GM23338 (cell line): ENCODE measurements around the gene AHR. TPM values are rescaled to one million over a fixed set of nuclear protein-coding genes. Genes with fewer than 3 reads are reported as not detected.

Source experiments
- ATAC-seq: fragments of 200-7000 bp; cut with Tn5 transposase; 3 replicates; pipeline ENCODE4 v1.9.1; 2020
- DNase-seq: peaks from one replicate; pipeline ENCODE4 v3.0.0-alpha.2; 2015; ENCODE audit warnings: low spot score
- H2AFZ ChIP-seq: fragments of 200-600 bp; sonication (generic); 2 replicates; pipeline ENCODE4 v1.8.0; 2016; ENCODE audit warnings: antibody characterized with exemption, mild to moderate bottlenecking, moderate library complexity
- H3F3A ChIP-seq: fragments of 200-600 bp; sonication (generic); replicated peaks from 2 replicates; pipeline ENCODE4 v1.8.0; 2017; ENCODE audit warnings: antibody characterized with exemption, mixed run types, low read depth
- H3K27ac ChIP-seq: fragments of 200-600 bp; sonication (generic); 2 replicates; pipeline ENCODE4 v1.6.1; 2016; ENCODE audit warnings: low read depth
- H3K27me3 ChIP-seq: fragments of 200-600 bp; sonication (generic); 2 replicates; pipeline ENCODE4 v1.8.0; 2016; ENCODE audit warnings: mild to moderate bottlenecking, mixed run types, moderate library complexity; ENCODE audit not compliant: insufficient read depth
- H3K36me3 ChIP-seq: fragments of 200-600 bp; sonication (generic); 2 replicates; pipeline ENCODE4 v1.8.0; 2016; ENCODE audit warnings: mild to moderate bottlenecking; ENCODE audit not compliant: insufficient read depth
- H3K4me1 ChIP-seq: fragments of 200-600 bp; sonication (generic); 2 replicates; pipeline ENCODE4 v1.8.0; 2016; ENCODE audit warnings: mild to moderate bottlenecking, moderate library complexity; ENCODE audit not compliant: insufficient read depth
- H3K4me2 ChIP-seq: fragments of 200-600 bp; sonication (generic); 2 replicates; pipeline ENCODE4 v1.7.1; 2017; ENCODE audit warnings: mixed run types
- H3K4me3 ChIP-seq: fragments of 200-600 bp; sonication (generic); 2 replicates; pipeline ENCODE4 v1.6.1; 2016; ENCODE audit warnings: mixed run types
- H3K79me2 ChIP-seq: fragments of 200-600 bp; sonication (generic); replicated peaks from 2 replicates; pipeline ENCODE4 v1.8.0; 2017; ENCODE audit warnings: mild to moderate bottlenecking; ENCODE audit not compliant: insufficient read depth
- H3K9me2 ChIP-seq: fragments of 200-600 bp; sonication (generic); 2 replicates; pipeline ENCODE4 v1.8.0; 2017; ENCODE audit not compliant: insufficient read depth
- H4K20me1 ChIP-seq: fragments of 200-600 bp; sonication (generic); replicated peaks from 2 replicates; pipeline ENCODE4 v1.8.0; 2017; ENCODE audit warnings: mild to moderate bottlenecking; ENCODE audit not compliant: insufficient read depth
- H3K27ac Mint-ChIP-seq: 2 replicates; pipeline ENCODE4 v1.8.0; 2020; ENCODE audit warnings: inconsistent platforms, mild to moderate bottlenecking, moderate library complexity, mixed read lengths
- H3K27me3 Mint-ChIP-seq: 3 replicates; pipeline ENCODE4 v1.8.0; 2022; ENCODE audit warnings: low read depth, mild to moderate bottlenecking, moderate library complexity, mixed read lengths, inconsistent platforms; ENCODE audit not compliant: insufficient read depth, poor library complexity
- H3K36me3 Mint-ChIP-seq: 3 replicates; pipeline ENCODE4 v1.8.0; 2021; ENCODE audit warnings: low read depth, mild to moderate bottlenecking, inconsistent platforms, moderate library complexity, mixed read lengths
- H3K4me1 Mint-ChIP-seq: 3 replicates; pipeline ENCODE4 v1.8.0; 2020; ENCODE audit warnings: mild to moderate bottlenecking, inconsistent platforms, mixed read lengths
- H3K4me3 Mint-ChIP-seq: 3 replicates; pipeline ENCODE4 v1.8.0; 2021; ENCODE audit warnings: moderate library complexity, mild to moderate bottlenecking, inconsistent platforms, mixed read lengths
- H3K9me3 Mint-ChIP-seq: 3 replicates; pipeline ENCODE4 v1.8.0; 2020; ENCODE audit warnings: moderate library complexity, mild to moderate bottlenecking, inconsistent platforms, mixed read lengths
- CREB1 ChIP-seq: fragments of 250-450 bp; sonication (Bioruptor Pico); IDR thresholded peaks from 2 replicates; pipeline ENCODE4 v1.5.0; 2020; ENCODE audit warnings: low read depth, mild to moderate bottlenecking, moderate library complexity
- CTCF ChIP-seq, 2 experiments: fragments of 200-600 bp in 1 of 2; sonication (generic) in 1 of 2; conservative IDR thresholded peaks; 2 replicates each; pipeline versions ENCODE4 v1.5.1 to v1.6.1; 2016 to 2017; ENCODE audit warnings: antibody characterized with exemption in 2 of 2, low read depth in 2 of 2, mild to moderate bottlenecking in 2 of 2, moderate library complexity in 1 of 2
- ETS1 ChIP-seq: IDR thresholded peaks from 2 replicates; pipeline ENCODE4 v1.6.1; 2016; ENCODE audit warnings: antibody characterized with exemption
- EZH2 ChIP-seq: fragments of 200-600 bp; sonication (generic); IDR thresholded peaks from one replicate; pipeline ENCODE4 v1.8.0; 2017; ENCODE audit warnings: antibody characterized with exemption, mild to moderate bottlenecking, low read depth; ENCODE audit not compliant: unreplicated experiment
- EZH2phosphoT487 ChIP-seq: fragments of 200-600 bp; sonication (generic); IDR thresholded peaks from one replicate; pipeline ENCODE4 v1.8.1; 2018; ENCODE audit warnings: antibody characterized with exemption; ENCODE audit not compliant: unreplicated experiment
- JUNB ChIP-seq: IDR thresholded peaks from one replicate; pipeline ENCODE4 v1.6.1; 2016; ENCODE audit warnings: antibody characterized with exemption; ENCODE audit not compliant: unreplicated experiment
- NANOG ChIP-seq: IDR thresholded peaks from 2 replicates; pipeline ENCODE4 v1.6.1; 2016; ENCODE audit warnings: antibody characterized with exemption, borderline replicate concordance
- POLR2AphosphoS5 ChIP-seq: IDR thresholded peaks from 2 replicates; pipeline ENCODE4 v1.6.1; 2016; ENCODE audit warnings: antibody characterized with exemption, low read depth
- REST ChIP-seq: IDR thresholded peaks from one replicate; pipeline ENCODE4 v1.6.1; 2018; ENCODE audit warnings: antibody characterized with exemption; ENCODE audit not compliant: unreplicated experiment
- ZNF114 ChIP-seq: fragments of 250-450 bp; sonication (Bioruptor Pico); IDR thresholded peaks from 2 replicates; pipeline ENCODE4 v1.5.0; 2020; ENCODE audit warnings: mild to moderate bottlenecking, moderate library complexity
- ZNF331 ChIP-seq: fragments of 250-450 bp; sonication (Bioruptor Pico); IDR thresholded peaks from 2 replicates; pipeline ENCODE4 v1.5.0; 2020; ENCODE audit warnings: low read depth, mild to moderate bottlenecking, moderate library complexity
- ZNF462 ChIP-seq: fragments of 250-450 bp; sonication (Bioruptor Pico); IDR thresholded peaks from 2 replicates; pipeline ENCODE4 v1.5.0; 2020; ENCODE audit warnings: mild to moderate bottlenecking, moderate library complexity
- polyA plus RNA-seq: library from polyadenylated mRNA; unstranded; fragments of >200 nt; fragmentation: Nextera tagmentation; extraction: Ambion mirVana; gene quantifications from 2 replicates; pipeline ENCODE4 v1.2.1, GENCODE V29; 2016
- total RNA-seq: library from RNA; depleted of rRNA; stranded (reverse); fragments of >200 nt; shearing (Covaris generic); gene quantifications from 2 replicates; pipeline ENCODE4 v1.2.3, GENCODE V29; 2014

Gene AHR
- total and polyA plus RNA-seq, 2 experiments from 2014 or later = 3.4 to 14.9 TPM

GRCh38 chr7:17391366-17391765 is 92.9 kb downstream of the AHR start:
- Histone ChIP-seq H3K9me2 (0 out of 2 replicates have a peak, but pooled peaks cover 2% of the 10 kb centered on the region), H3F3A (no peaks in the 10 kb centered on the region), H3K4me1 (no peaks in the 10 kb centered on the region), H3K79me2 (no peaks in the 10 kb centered on the region), H3K27ac (no peak overlapping the region), H3K4me3 (no peak overlapping the region), H2AFZ (no peak overlapping the region), H3K27me3 (no peaks in the 10 kb centered on the region), H3K4me2 (no peak overlapping the region), H4K20me1 (no peaks in the 10 kb centered on the region), H3K36me3 (no peaks in the 10 kb centered on the region; the same call in 1 of the 2 replicates)
- H3K36me3 Mint-ChIP-seq = peaks cover 28% of the 10 kb centered on the region
- no peak overlapping the region for H3K4me3 Mint-ChIP-seq
- ATAC-seq (no peak), DNase-seq (no peak)
- no peak for TF ChIP-seq JUNB
- no peak for TF ChIP-seq ZNF114 (CRISPR knock-in tag)
- no peak for TF ChIP-seq ZNF331 (CRISPR knock-in tag)
- no peak for TF ChIP-seq EZH2phosphoT487
- no peak for TF ChIP-seq NANOG
- TF ChIP-seq CTCF (conservative IDR thresholded peaks at IDR 0.05; ENCODE audit: low read depth in 2 of 2) = no peak
- TF ChIP-seq POLR2AphosphoS5 = no peak
- no peak for TF ChIP-seq REST
- no peak for TF ChIP-seq CREB1
- TF ChIP-seq EZH2 = no peak
- TF ChIP-seq ZNF462 (CRISPR knock-in tag) = no peak
- TF ChIP-seq ETS1 = no peak
- no peaks in the 10 kb centered on the region for H3K27me3 Mint-ChIP-seq
- no peak overlapping the region for H3K27ac Mint-ChIP-seq
- peaks cover 53% of the 10 kb centered on the region for H3K9me3 Mint-ChIP-seq
- peaks cover 8% of the 10 kb centered on the region; the same call in 2 of the 3 replicates for H3K4me1 Mint-ChIP-seq
